HEK293 (cell line): ENCODE data around the gene ACSL3.

ENCODE experiments used
- GLI2 ChIP-seq: fragments of 450-650 bp; formaldehyde crosslinking; IDR thresholded peaks from 2 replicates; pipeline ENCODE4; 2017; ENCODE audit warnings: missing biosample characterization, missing genetic modification characterization, low read depth, borderline replicate concordance
- TRIM28 ChIP-seq: IDR thresholded peaks from 2 replicates; pipeline ENCODE4 v1.6.1; 2011; ENCODE audit warnings: low read length, control low read depth, borderline replicate concordance
- YY1 ChIP-seq: fragments of 450-650 bp; formaldehyde crosslinking; IDR thresholded peaks from 2 replicates; pipeline ENCODE4 v1.5.1; 2018; ENCODE audit warnings: missing biosample characterization, missing genetic modification characterization
- ZFP37 ChIP-seq: fragments of 450-650 bp; formaldehyde crosslinking; IDR thresholded peaks from 2 replicates; pipeline ENCODE4 v1.5.1; 2016; ENCODE audit warnings: missing biosample characterization, missing genetic modification characterization
- ZNF248 ChIP-seq: fragments of 450-650 bp; formaldehyde crosslinking; IDR thresholded peaks from 2 replicates; pipeline ENCODE4 v1.5.1; 2017; ENCODE audit warnings: missing biosample characterization, missing genetic modification characterization
- ZNF785 ChIP-seq: fragments of 450-650 bp; formaldehyde crosslinking; IDR thresholded peaks from 2 replicates; pipeline ENCODE4 v1.5.1; 2016; ENCODE audit warnings: missing biosample characterization, missing genetic modification characterization
- ZSCAN30 ChIP-seq: fragments of 450-650 bp; IDR thresholded peaks from 2 replicates; pipeline ENCODE4 v1.5.1; 2018; ENCODE audit warnings: missing biosample characterization, mild to moderate bottlenecking, missing genetic modification characterization, moderate library complexity
- ZXDB ChIP-seq: fragments of 450-650 bp; formaldehyde crosslinking; IDR thresholded peaks from 2 replicates; pipeline ENCODE4 v1.5.1; 2016; ENCODE audit warnings: missing biosample characterization, missing genetic modification characterization
- TF ChIP-seq, protein P1 (sequence below): fragments of 450-650 bp; formaldehyde crosslinking; IDR thresholded peaks from 2 replicates; pipeline ENCODE4 v1.5.1; 2016; ENCODE audit warnings: missing biosample characterization, missing genetic modification characterization
- TF ChIP-seq, protein P2 (sequence below): fragments of 450-650 bp; formaldehyde crosslinking; IDR thresholded peaks from 2 replicates; pipeline ENCODE4 v1.5.1; 2017; ENCODE audit warnings: missing biosample characterization, missing genetic modification characterization
- TF ChIP-seq, protein P3 (sequence below): fragments of 450-650 bp; formaldehyde crosslinking; IDR thresholded peaks from 2 replicates; pipeline ENCODE4 v1.5.1; 2016; ENCODE audit warnings: missing biosample characterization, missing genetic modification characterization
- TF ChIP-seq, protein P4 (sequence below): fragments of 450-650 bp; formaldehyde crosslinking; IDR thresholded peaks from 2 replicates; pipeline ENCODE4 v1.5.1; 2016; ENCODE audit warnings: missing biosample characterization, missing genetic modification characterization

DNA sequence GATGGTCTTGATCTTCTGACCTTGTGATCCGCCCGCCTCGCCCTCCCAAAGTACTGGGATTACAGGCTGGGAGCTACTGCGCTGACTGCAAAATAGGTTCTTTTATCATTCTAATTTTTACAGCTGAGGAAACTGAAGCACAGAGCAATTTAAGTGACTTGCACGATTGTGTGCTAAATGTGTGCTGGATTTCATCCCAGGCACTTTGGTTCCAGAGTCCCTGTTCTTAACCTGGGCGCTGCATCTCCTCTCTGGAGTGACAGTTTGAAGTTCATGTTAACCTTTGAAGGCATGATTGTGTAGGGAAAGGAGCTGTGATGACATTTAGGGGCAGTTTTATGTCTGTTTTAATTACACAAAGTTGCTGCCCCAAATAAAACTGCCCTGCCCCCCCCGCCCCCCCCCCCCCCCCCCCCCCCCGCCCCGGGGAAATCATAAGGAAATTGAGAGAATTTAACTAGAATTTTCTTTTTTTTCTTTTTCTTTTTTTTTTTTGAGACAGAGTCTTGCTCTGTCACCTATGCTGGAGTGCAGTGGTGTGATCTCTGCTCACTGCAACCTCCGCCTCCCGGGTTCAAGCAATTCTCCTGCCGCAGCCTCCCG is 5.6 kb downstream of the ACSL3 start:
- TF ChIP-seq, protein P1, sequence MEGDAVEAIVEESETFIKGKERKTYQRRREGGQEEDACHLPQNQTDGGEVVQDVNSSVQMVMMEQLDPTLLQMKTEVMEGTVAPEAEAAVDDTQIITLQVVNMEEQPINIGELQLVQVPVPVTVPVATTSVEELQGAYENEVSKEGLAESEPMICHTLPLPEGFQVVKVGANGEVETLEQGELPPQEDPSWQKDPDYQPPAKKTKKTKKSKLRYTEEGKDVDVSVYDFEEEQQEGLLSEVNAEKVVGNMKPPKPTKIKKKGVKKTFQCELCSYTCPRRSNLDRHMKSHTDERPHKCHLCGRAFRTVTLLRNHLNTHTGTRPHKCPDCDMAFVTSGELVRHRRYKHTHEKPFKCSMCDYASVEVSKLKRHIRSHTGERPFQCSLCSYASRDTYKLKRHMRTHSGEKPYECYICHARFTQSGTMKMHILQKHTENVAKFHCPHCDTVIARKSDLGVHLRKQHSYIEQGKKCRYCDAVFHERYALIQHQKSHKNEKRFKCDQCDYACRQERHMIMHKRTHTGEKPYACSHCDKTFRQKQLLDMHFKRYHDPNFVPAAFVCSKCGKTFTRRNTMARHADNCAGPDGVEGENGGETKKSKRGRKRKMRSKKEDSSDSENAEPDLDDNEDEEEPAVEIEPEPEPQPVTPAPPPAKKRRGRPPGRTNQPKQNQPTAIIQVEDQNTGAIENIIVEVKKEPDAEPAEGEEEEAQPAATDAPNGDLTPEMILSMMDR, result no peak
- TF ChIP-seq ZNF248 (tag by site-specific recombination), result no peak
- no peak for TF ChIP-seq ZXDB (tag by site-specific recombination)
- TF ChIP-seq ZSCAN30 (tag by site-specific recombination), result no peak
- TF ChIP-seq YY1 (tag by site-specific recombination), result no peak
- no peak for TF ChIP-seq ZFP37 (tag by site-specific recombination)
- TF ChIP-seq GLI2 (tag by site-specific recombination), result no peak
- TF ChIP-seq, protein P2, sequence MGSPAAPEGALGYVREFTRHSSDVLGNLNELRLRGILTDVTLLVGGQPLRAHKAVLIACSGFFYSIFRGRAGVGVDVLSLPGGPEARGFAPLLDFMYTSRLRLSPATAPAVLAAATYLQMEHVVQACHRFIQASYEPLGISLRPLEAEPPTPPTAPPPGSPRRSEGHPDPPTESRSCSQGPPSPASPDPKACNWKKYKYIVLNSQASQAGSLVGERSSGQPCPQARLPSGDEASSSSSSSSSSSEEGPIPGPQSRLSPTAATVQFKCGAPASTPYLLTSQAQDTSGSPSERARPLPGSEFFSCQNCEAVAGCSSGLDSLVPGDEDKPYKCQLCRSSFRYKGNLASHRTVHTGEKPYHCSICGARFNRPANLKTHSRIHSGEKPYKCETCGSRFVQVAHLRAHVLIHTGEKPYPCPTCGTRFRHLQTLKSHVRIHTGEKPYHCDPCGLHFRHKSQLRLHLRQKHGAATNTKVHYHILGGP, result no peak
- TF ChIP-seq, protein P3, sequence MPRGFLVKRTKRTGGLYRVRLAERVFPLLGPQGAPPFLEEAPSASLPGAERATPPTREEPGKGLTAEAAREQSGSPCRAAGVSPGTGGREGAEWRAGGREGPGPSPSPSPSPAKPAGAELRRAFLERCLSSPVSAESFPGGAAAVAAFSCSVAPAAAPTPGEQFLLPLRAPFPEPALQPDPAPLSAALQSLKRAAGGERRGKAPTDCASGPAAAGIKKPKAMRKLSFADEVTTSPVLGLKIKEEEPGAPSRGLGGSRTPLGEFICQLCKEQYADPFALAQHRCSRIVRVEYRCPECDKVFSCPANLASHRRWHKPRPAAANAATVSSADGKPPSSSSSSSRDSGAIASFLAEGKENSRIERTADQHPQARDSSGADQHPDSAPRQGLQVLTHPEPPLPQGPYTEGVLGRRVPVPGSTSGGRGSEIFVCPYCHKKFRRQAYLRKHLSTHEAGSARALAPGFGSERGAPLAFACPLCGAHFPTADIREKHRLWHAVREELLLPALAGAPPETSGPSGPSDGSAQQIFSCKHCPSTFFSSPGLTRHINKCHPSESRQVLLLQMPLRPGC (tag by site-specific recombination), result no peak
- no peak for TF ChIP-seq TRIM28
- TF ChIP-seq, protein P4, sequence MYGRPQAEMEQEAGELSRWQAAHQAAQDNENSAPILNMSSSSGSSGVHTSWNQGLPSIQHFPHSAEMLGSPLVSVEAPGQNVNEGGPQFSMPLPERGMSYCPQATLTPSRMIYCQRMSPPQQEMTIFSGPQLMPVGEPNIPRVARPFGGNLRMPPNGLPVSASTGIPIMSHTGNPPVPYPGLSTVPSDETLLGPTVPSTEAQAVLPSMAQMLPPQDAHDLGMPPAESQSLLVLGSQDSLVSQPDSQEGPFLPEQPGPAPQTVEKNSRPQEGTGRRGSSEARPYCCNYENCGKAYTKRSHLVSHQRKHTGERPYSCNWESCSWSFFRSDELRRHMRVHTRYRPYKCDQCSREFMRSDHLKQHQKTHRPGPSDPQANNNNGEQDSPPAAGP (tag by site-specific recombination), result no peak
- TF ChIP-seq ZNF785 (tag by site-specific recombination), result no peak
